ENCODE data around the gene SH3GLB1.

DNA sequence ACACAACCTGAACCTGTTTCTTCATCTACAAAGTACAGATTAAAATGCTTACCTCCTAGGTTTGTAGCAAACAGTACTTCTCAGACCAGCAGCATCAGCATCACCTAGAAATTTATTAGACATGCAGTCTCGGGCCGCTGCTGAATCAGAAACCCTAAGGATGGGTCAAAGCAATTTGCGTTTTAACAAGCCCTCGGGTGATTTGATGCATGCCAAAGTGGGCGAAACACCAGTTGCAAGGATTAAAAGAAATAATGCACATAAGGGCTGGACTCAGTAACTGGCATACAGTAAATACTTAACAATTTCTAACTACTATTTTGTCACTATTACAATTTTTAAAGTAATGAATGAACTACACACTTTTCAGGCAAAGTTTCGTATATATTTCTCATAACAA, 47.5 kb downstream of the SH3GLB1 start:
- TF ChIP-seq, protein P1, sequence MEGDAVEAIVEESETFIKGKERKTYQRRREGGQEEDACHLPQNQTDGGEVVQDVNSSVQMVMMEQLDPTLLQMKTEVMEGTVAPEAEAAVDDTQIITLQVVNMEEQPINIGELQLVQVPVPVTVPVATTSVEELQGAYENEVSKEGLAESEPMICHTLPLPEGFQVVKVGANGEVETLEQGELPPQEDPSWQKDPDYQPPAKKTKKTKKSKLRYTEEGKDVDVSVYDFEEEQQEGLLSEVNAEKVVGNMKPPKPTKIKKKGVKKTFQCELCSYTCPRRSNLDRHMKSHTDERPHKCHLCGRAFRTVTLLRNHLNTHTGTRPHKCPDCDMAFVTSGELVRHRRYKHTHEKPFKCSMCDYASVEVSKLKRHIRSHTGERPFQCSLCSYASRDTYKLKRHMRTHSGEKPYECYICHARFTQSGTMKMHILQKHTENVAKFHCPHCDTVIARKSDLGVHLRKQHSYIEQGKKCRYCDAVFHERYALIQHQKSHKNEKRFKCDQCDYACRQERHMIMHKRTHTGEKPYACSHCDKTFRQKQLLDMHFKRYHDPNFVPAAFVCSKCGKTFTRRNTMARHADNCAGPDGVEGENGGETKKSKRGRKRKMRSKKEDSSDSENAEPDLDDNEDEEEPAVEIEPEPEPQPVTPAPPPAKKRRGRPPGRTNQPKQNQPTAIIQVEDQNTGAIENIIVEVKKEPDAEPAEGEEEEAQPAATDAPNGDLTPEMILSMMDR (IDR thresholded peaks at IDR 0.05; ENCODE audit: poor library complexity), result no peak
- TF ChIP-seq EZH2 (IDR thresholded peaks at IDR 0.05; ENCODE audit: borderline replicate concordance), result no peak

Measured in hepatocyte (in vitro differentiated cells).